ENCODE measurements around the gene EDAR.

DNA sequence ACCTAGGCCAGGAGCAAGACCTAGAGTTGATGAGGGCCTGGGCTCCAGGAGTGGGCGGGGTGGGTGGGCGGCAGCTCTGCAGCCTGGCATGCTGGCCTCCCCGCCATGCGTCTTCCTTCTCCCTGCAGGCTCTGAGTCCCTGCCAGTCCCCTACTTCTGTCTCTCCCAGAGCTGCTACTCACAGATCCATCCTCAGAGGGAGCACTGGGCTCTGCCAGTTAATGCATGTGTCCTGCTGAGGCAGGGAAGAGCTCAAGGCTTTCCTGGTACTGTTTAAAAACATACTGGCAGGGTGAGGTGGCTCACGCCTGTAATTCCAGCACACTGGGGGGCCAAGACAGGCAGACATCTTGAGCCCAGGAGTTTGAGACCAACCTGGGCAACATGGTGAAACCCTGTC, 38.7 kb upstream of the EDAR start:
- TF ChIP-seq POLR2A (IDR thresholded peaks at IDR 0.05) = no peak
- TF ChIP-seq, protein P1, sequence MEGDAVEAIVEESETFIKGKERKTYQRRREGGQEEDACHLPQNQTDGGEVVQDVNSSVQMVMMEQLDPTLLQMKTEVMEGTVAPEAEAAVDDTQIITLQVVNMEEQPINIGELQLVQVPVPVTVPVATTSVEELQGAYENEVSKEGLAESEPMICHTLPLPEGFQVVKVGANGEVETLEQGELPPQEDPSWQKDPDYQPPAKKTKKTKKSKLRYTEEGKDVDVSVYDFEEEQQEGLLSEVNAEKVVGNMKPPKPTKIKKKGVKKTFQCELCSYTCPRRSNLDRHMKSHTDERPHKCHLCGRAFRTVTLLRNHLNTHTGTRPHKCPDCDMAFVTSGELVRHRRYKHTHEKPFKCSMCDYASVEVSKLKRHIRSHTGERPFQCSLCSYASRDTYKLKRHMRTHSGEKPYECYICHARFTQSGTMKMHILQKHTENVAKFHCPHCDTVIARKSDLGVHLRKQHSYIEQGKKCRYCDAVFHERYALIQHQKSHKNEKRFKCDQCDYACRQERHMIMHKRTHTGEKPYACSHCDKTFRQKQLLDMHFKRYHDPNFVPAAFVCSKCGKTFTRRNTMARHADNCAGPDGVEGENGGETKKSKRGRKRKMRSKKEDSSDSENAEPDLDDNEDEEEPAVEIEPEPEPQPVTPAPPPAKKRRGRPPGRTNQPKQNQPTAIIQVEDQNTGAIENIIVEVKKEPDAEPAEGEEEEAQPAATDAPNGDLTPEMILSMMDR (IDR thresholded peaks at IDR 0.05) = no peak

All from Peyer's patch (tissue), 4 donors.